Kidney epithelial cell (primary cell): ENCODE results near the gene DGKB. TPM values are rescaled to one million over a fixed set of nuclear protein-coding genes. Genes with fewer than 3 reads are reported as not detected.
A peak's percentile ranks its signal among the peaks of the same experiment; 100 is the strongest.

Experiments
- DNase-seq: peaks from one replicate; pipeline ENCODE4 v3.0.0-alpha.2; 2010; ENCODE audit warnings: low read depth
- H3K27me3 ChIP-seq: 2 replicates; pipeline ENCODE4 v1.6.0; 2011; ENCODE audit warnings: low read length; ENCODE audit not compliant: control insufficient read depth, insufficient read depth
- H3K36me3 ChIP-seq: 2 replicates; pipeline ENCODE4 v1.5.1; 2011; ENCODE audit warnings: low read length; ENCODE audit not compliant: control insufficient read depth, insufficient read depth
- H3K4me3 ChIP-seq: 2 replicates; pipeline ENCODE4 v1.5.1; 2011; ENCODE audit warnings: low read depth, mild to moderate bottlenecking, control low read depth, low read length
- CTCF ChIP-seq: IDR thresholded peaks from 2 replicates; pipeline ENCODE4 v1.5.1; 2011; ENCODE audit warnings: mild to moderate bottlenecking, moderate library complexity, low read length, control low read depth, inconsistent platforms; ENCODE audit not compliant: insufficient read depth, poor library complexity, severe bottlenecking
- total RNA-seq: library from RNA; depleted of rRNA; stranded (reverse); fragments of >200 nt; gene quantifications from 2 replicates; pipeline ENCODE4 v1.2.3, GENCODE V29; 2015

Gene DGKB
- total RNA-seq, 1 donor from 2014 or later, result not detected

GRCh38 chr7:14740606-14741005 is 161.9 kb downstream of the DGKB start:
- Histone ChIP-seq H3K4me3 (no peak overlapping the region), H3K27me3 (no peaks in the 10 kb centered on the region), H3K36me3 (no peaks in the 10 kb centered on the region)
- TF ChIP-seq CTCF, result no peak
- DNase-seq, result no peak

GRCh38 chr7:14739841-14740185 is 162.7 kb downstream of the DGKB start:
- no peaks in the 10 kb centered on the region for H3K36me3 ChIP-seq
- H3K4me3 ChIP-seq, result no peak overlapping the region
- no peak for DNase-seq
- TF ChIP-seq CTCF, result no peak
- no peaks in the 10 kb centered on the region for H3K27me3 ChIP-seq

- H3K36me3 ChIP-seq, result no peaks in the 10 kb centered on the region
- no peak overlapping the region for H3K4me3 ChIP-seq
- TF ChIP-seq CTCF, result no peak
- no peaks in the 10 kb centered on the region for H3K27me3 ChIP-seq
- DNase-seq, result no peak
Observed at GRCh38 chr7:14739168-14739840, 163.2 kb downstream of the DGKB start.

GRCh38 chr7:14738086-14738485 is 164.5 kb downstream of the DGKB start:
- H3K4me3 ChIP-seq, result no peak overlapping the region
- H3K36me3 ChIP-seq, result no peaks in the 10 kb centered on the region
- no peaks in the 10 kb centered on the region for H3K27me3 ChIP-seq
- no peak for DNase-seq
- no peak for TF ChIP-seq CTCF

GRCh38 chr7:14734839-14735321 is 167.7 kb downstream of the DGKB start:
- DNase-seq, result no peak
- no peaks in the 10 kb centered on the region for H3K36me3 ChIP-seq
- H3K27me3 ChIP-seq, result no peaks in the 10 kb centered on the region
- TF ChIP-seq CTCF, result peak; percentile 34
- H3K4me3 ChIP-seq, result no peak overlapping the region

GRCh38 chr7:14720785-14721184 is 181.8 kb downstream of the DGKB start:
- Histone ChIP-seq H3K27me3 (no peaks in the 10 kb centered on the region), H3K36me3 (no peaks in the 10 kb centered on the region), H3K4me3 (no peak overlapping the region)
- no peak for DNase-seq
- TF ChIP-seq CTCF, result no peak
